ENCODE data around the gene TXNDC8. TPM values are rescaled to one million over a fixed set of nuclear protein-coding genes. Genes with fewer than 3 reads are reported as not detected.

Gene TXNDC8
- total RNA-seq, 1 experiment from 2014 or later: not detected

DNA sequence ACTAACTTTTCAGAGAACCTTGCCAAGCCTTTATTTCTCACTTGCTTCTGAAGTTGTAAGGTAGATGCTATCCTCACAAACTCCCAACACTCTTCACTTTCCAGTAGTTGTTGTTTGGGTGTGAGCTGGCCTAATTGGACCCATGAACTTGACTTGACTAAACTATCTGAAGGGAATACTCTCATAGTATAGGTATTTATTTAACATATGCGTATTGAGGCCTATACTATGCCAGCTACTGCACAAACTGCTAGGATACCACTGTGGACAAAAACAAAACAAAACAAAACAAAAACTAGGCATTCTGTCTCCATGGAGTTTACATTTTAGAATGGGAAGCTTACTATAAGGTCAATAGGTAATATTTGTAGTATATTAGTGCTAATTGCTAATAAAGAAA is 1.3 kb downstream of the TXNDC8 start:
- ChIA-PET CTCF (no interaction called here), POLR2A (ENCODE audit: unreplicated experiment) (no interaction called here)
- no peak overlapping the region for H3K27ac ChIP-seq (ENCODE audit: low read length)
- no TSS peak for BruUV-seq (replicated peaks)
- no peaks in the 10 kb centered on the region for H3F3A ChIP-seq (ENCODE audit: low read length, unreplicated experiment)
- H3K4me2 ChIP-seq (ENCODE audit: low read length): no peak overlapping the region
- no peak overlapping the region for H3K4me3 ChIP-seq (ENCODE audit: low read length)
- intact Hi-C loops (cut with micrococcal nuclease): no loop called here
- H2AFZ ChIP-seq (ENCODE audit: low read length): no peak overlapping the region
- no peaks in the 10 kb centered on the region for H4K20me1 ChIP-seq (ENCODE audit: low read length)
- H3K9me2 ChIP-seq (replicated peaks; ENCODE audit: low read length): no peaks in the 10 kb centered on the region
- H3K4me1 ChIP-seq (ENCODE audit: insufficient read depth, low read length): no peaks in the 10 kb centered on the region
- H3K9ac ChIP-seq (ENCODE audit: low read length): no peak overlapping the region
- H3K79me2 ChIP-seq (ENCODE audit: low read length): no peaks in the 10 kb centered on the region
- no peak for ATAC-seq
- no peaks in the 10 kb centered on the region for H3K27me3 ChIP-seq (ENCODE audit: low read length)
- DNase-seq: no peak
- no peaks in the 10 kb centered on the region for H3K9me3 ChIP-seq (ENCODE audit: low read length)
- H3K36me3 ChIP-seq (ENCODE audit: low read depth, low read length): no peaks in the 10 kb centered on the region
- TF ChIP-seq, protein P1, sequence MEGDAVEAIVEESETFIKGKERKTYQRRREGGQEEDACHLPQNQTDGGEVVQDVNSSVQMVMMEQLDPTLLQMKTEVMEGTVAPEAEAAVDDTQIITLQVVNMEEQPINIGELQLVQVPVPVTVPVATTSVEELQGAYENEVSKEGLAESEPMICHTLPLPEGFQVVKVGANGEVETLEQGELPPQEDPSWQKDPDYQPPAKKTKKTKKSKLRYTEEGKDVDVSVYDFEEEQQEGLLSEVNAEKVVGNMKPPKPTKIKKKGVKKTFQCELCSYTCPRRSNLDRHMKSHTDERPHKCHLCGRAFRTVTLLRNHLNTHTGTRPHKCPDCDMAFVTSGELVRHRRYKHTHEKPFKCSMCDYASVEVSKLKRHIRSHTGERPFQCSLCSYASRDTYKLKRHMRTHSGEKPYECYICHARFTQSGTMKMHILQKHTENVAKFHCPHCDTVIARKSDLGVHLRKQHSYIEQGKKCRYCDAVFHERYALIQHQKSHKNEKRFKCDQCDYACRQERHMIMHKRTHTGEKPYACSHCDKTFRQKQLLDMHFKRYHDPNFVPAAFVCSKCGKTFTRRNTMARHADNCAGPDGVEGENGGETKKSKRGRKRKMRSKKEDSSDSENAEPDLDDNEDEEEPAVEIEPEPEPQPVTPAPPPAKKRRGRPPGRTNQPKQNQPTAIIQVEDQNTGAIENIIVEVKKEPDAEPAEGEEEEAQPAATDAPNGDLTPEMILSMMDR (conservative IDR thresholded peaks at IDR 0.05; ENCODE audit: low read depth, low read length): no peak
- TF ChIP-seq EZH2phosphoT487 (IDR thresholded peaks at IDR 0.05; ENCODE audit: borderline replicate concordance, low read length) (no peak), EZH2 (IDR thresholded peaks at IDR 0.05; ENCODE audit: low read length, unreplicated experiment) (no peak)

DNA sequence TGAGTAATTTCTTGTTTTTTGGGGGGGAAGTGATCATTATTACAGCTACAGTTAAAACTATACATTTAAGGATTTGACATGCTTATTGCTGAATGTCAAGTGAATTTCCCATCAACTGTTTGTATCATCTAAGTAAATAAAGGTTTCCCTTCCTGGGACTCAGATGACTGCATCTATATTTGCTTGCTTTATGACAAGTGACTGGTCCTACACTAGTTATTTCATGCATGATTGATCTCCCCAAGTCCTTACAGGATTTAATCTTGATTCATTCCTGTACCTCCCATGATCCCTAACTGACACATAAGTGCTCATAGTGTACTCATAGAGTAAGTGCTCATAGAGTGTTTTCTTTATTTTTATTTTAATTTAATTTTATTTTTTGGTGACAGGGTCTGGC is 2.8 kb downstream of the TXNDC8 start:
- no peak for ATAC-seq
- TF ChIP-seq EZH2phosphoT487 (IDR thresholded peaks at IDR 0.05; ENCODE audit: borderline replicate concordance, low read length) (no peak), EZH2 (IDR thresholded peaks at IDR 0.05; ENCODE audit: low read length, unreplicated experiment) (no peak)
- TF ChIP-seq, protein P1 (conservative IDR thresholded peaks at IDR 0.05; ENCODE audit: low read depth, low read length): no peak
- ChIA-PET CTCF (no interaction called here), POLR2A (ENCODE audit: unreplicated experiment) (no interaction called here)
- no peak overlapping the region for H3K4me3 ChIP-seq (ENCODE audit: low read length)
- no peaks in the 10 kb centered on the region for H3F3A ChIP-seq (ENCODE audit: low read length, unreplicated experiment)
- no peaks in the 10 kb centered on the region for H3K36me3 ChIP-seq (ENCODE audit: low read depth, low read length)
- no peaks in the 10 kb centered on the region for H4K20me1 ChIP-seq (ENCODE audit: low read length)
- H3K4me1 ChIP-seq (ENCODE audit: insufficient read depth, low read length): no peaks in the 10 kb centered on the region
- no peak overlapping the region for H3K4me2 ChIP-seq (ENCODE audit: low read length)
- no TSS peak for BruUV-seq (replicated peaks)
- H3K9ac ChIP-seq (ENCODE audit: low read length): no peak overlapping the region
- no peaks in the 10 kb centered on the region for H3K79me2 ChIP-seq (ENCODE audit: low read length)
- intact Hi-C loops (cut with micrococcal nuclease): no loop called here
- H3K9me2 ChIP-seq (replicated peaks; ENCODE audit: low read length): no peaks in the 10 kb centered on the region
- no peak for DNase-seq
- H3K27ac ChIP-seq (ENCODE audit: low read length): no peak overlapping the region
- H3K27me3 ChIP-seq (ENCODE audit: low read length): no peaks in the 10 kb centered on the region
- H3K9me3 ChIP-seq (ENCODE audit: low read length): no peaks in the 10 kb centered on the region
- no peak overlapping the region for H2AFZ ChIP-seq (ENCODE audit: low read length)

DNA sequence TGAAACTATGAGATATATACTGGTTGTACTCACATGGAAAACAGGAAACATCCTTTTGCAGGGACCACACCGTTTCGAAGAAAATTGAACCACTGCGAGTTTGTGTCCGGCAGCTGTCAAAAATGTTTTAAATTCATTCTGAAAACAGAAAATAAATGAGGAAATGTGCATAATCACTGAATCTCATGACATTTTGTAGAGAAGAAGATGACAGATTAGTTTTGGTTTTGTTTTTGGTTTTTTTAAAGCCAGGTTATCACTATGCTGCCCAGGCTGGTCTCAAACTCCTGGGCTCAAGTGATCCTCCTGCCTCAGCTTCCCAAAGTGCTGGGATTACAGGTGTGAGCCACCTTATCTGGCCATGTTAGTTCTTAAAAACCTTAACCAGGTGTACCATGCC is 3.5 kb downstream of the TXNDC8 start:
- DNase-seq: no peak
- Histone ChIP-seq H3K4me3 (ENCODE audit: low read length) (no peak overlapping the region), H3K79me2 (ENCODE audit: low read length) (no peaks in the 10 kb centered on the region), H4K20me1 (ENCODE audit: low read length) (no peaks in the 10 kb centered on the region), H3K9me3 (ENCODE audit: low read length) (no peaks in the 10 kb centered on the region), H3K27me3 (ENCODE audit: low read length) (no peaks in the 10 kb centered on the region), H3K4me2 (ENCODE audit: low read length) (no peak overlapping the region), H3K9ac (ENCODE audit: low read length) (no peak overlapping the region), H3K4me1 (ENCODE audit: insufficient read depth, low read length) (no peaks in the 10 kb centered on the region), H3F3A (ENCODE audit: low read length, unreplicated experiment) (no peaks in the 10 kb centered on the region), H3K36me3 (ENCODE audit: low read depth, low read length) (no peaks in the 10 kb centered on the region), H2AFZ (ENCODE audit: low read length) (no peak overlapping the region), H3K27ac (ENCODE audit: low read length) (no peak overlapping the region), H3K9me2 (replicated peaks; ENCODE audit: low read length) (no peaks in the 10 kb centered on the region)
- POLR2A ChIA-PET (ENCODE audit: unreplicated experiment): no interaction called here
- TF ChIP-seq EZH2 (IDR thresholded peaks at IDR 0.05; ENCODE audit: low read length, unreplicated experiment): no peak
- TF ChIP-seq, protein P1 (conservative IDR thresholded peaks at IDR 0.05; ENCODE audit: low read depth, low read length): no peak
- TF ChIP-seq EZH2phosphoT487 (IDR thresholded peaks at IDR 0.05; ENCODE audit: borderline replicate concordance, low read length): no peak
- CTCF ChIA-PET: no interaction called here
- BruUV-seq (replicated peaks): no TSS peak
- no peak for ATAC-seq
- intact Hi-C loops (cut with micrococcal nuclease): no loop called here

Data from PC-3 (cell line).